Measurements from ENCODE around the gene RPE.

The RPE gene

DNA sequence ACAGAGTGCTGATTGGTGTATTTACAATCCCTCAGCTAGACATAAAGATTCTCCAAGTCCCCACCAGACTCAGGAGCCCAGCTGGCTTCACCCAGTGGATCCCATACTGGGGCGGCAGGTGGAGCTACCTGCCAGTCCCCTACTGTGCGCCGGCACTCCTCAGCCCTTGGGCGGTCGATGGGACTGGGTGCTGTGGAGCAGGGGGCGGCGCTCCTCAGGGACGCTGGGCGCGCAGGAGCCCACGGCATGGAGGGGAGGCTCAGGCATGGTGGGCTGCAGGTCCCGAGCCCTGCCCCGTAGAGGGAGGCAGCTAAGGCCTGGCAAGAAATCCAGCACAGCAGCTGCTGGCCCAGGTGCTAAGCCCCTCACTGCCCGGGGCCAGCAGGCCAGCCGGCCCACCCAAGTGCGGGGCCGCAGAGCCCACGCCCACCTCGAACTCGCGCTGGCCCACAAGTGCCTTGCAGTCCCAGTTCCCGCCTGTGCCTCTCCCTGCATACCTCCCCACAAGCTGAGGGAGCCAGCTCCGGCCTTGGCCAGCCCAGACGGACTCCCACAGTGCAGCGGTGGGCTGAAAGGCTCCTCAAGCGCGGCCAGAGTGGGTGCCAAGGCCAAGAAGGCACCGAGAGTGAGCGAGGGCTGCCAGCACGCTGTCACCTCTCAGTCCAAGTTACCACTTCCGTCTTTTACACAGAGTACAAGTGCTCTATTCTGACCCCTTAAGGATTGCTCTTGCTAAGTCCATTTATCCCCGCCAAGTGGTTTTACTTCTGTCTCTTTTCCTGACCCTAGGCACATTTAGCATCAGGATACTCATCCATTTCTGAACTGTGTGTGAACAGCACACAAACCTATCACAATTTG is 1.7 kb upstream of the RPE start:
- TF ChIP-seq FOXM1 (IDR thresholded peaks at IDR 0.05; ENCODE audit: borderline replicate concordance, low read depth): no peak
- no peak for TF ChIP-seq ZBTB7A (IDR thresholded peaks at IDR 0.05; ENCODE audit: low read depth)
- TF ChIP-seq NFIC (IDR thresholded peaks at IDR 0.05): no peak
- no peak for TF ChIP-seq USF1 (IDR thresholded peaks at IDR 0.05)
- TF ChIP-seq, protein P1, sequence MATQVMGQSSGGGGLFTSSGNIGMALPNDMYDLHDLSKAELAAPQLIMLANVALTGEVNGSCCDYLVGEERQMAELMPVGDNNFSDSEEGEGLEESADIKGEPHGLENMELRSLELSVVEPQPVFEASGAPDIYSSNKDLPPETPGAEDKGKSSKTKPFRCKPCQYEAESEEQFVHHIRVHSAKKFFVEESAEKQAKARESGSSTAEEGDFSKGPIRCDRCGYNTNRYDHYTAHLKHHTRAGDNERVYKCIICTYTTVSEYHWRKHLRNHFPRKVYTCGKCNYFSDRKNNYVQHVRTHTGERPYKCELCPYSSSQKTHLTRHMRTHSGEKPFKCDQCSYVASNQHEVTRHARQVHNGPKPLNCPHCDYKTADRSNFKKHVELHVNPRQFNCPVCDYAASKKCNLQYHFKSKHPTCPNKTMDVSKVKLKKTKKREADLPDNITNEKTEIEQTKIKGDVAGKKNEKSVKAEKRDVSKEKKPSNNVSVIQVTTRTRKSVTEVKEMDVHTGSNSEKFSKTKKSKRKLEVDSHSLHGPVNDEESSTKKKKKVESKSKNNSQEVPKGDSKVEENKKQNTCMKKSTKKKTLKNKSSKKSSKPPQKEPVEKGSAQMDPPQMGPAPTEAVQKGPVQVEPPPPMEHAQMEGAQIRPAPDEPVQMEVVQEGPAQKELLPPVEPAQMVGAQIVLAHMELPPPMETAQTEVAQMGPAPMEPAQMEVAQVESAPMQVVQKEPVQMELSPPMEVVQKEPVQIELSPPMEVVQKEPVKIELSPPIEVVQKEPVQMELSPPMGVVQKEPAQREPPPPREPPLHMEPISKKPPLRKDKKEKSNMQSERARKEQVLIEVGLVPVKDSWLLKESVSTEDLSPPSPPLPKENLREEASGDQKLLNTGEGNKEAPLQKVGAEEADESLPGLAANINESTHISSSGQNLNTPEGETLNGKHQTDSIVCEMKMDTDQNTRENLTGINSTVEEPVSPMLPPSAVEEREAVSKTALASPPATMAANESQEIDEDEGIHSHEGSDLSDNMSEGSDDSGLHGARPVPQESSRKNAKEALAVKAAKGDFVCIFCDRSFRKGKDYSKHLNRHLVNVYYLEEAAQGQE (IDR thresholded peaks at IDR 0.05; ENCODE audit: low read depth): no peak
- TF ChIP-seq MAX (IDR thresholded peaks at IDR 0.05): no peak
- no peak for TF ChIP-seq CREB1 (IDR thresholded peaks at IDR 0.05; ENCODE audit: low read depth)
- TF ChIP-seq CEBPB (IDR thresholded peaks at IDR 0.05): no peak
- TF ChIP-seq EGR1 (IDR thresholded peaks at IDR 0.05): no peak
- TF ChIP-seq TCF12 (IDR thresholded peaks at IDR 0.05; ENCODE audit: low read depth): no peak
- TF ChIP-seq EP300 (IDR thresholded peaks at IDR 0.05; ENCODE audit: borderline replicate concordance): no peak
- no peak for TF ChIP-seq TEAD4 (IDR thresholded peaks at IDR 0.05)
- TF ChIP-seq RAD21 (IDR thresholded peaks at IDR 0.05; ENCODE audit: low read depth): no peak
- no peak for TF ChIP-seq YY1 (IDR thresholded peaks at IDR 0.05; ENCODE audit: low read depth)
- no peak for TF ChIP-seq TAF1 (IDR thresholded peaks at IDR 0.05; ENCODE audit: low read depth)

- TF ChIP-seq CREB1 (IDR thresholded peaks at IDR 0.05; ENCODE audit: low read depth): no peak
- TF ChIP-seq EGR1 (IDR thresholded peaks at IDR 0.05): no peak
- no peak for TF ChIP-seq TCF12 (IDR thresholded peaks at IDR 0.05; ENCODE audit: low read depth)
Measured at GRCh38 chr2:210003359-210003758, 921 bp downstream of the RPE start.

- TF ChIP-seq MAX (IDR thresholded peaks at IDR 0.05) (no peak), USF1 (IDR thresholded peaks at IDR 0.05) (no peak), TAF1 (IDR thresholded peaks at IDR 0.05; ENCODE audit: low read depth) (no peak), CEBPB (IDR thresholded peaks at IDR 0.05) (no peak), ZBTB7A (IDR thresholded peaks at IDR 0.05; ENCODE audit: low read depth) (no peak), TEAD4 (IDR thresholded peaks at IDR 0.05) (no peak), EP300 (IDR thresholded peaks at IDR 0.05; ENCODE audit: borderline replicate concordance) (no peak), EGR1 (IDR thresholded peaks at IDR 0.05) (no peak), TCF12 (IDR thresholded peaks at IDR 0.05; ENCODE audit: low read depth) (no peak), FOXM1 (IDR thresholded peaks at IDR 0.05; ENCODE audit: borderline replicate concordance, low read depth) (no peak), RAD21 (IDR thresholded peaks at IDR 0.05; ENCODE audit: low read depth) (no peak), YY1 (IDR thresholded peaks at IDR 0.05; ENCODE audit: low read depth) (no peak), CREB1 (IDR thresholded peaks at IDR 0.05; ENCODE audit: low read depth) (no peak), NFIC (IDR thresholded peaks at IDR 0.05) (no peak)
- TF ChIP-seq, protein P1 (IDR thresholded peaks at IDR 0.05; ENCODE audit: low read depth): no peak
Measured at GRCh38 chr2:210004881-210005280, 2.4 kb downstream of the RPE start.

- TF ChIP-seq EP300 (IDR thresholded peaks at IDR 0.05; ENCODE audit: borderline replicate concordance) (no peak), CEBPB (IDR thresholded peaks at IDR 0.05) (no peak), NFIC (IDR thresholded peaks at IDR 0.05) (no peak), ZBTB7A (IDR thresholded peaks at IDR 0.05; ENCODE audit: low read depth) (no peak), TEAD4 (IDR thresholded peaks at IDR 0.05) (no peak)
- TF ChIP-seq, protein P1 (IDR thresholded peaks at IDR 0.05; ENCODE audit: low read depth): no peak
Measured at GRCh38 chr2:210007895-210008294, 5.5 kb downstream of the RPE start.

All from Ishikawa (cell line).